Keratinocyte (primary cell): ENCODE results near the gene IFI30.

Experiments
- CTCF ChIP-seq, 3 experiments: IDR thresholded peaks in 1 of 3; conservative IDR thresholded peaks in 1 of 3; optimal IDR thresholded peaks in 1 of 3; 2 replicates in 2 of 3; 3 replicates in 1 of 3; pipeline versions ENCODE3 to v1.5.1; 2011; ENCODE audit warnings: low read length in 3 of 3, mild to moderate bottlenecking in 3 of 3, moderate library complexity in 2 of 3, control low read depth in 1 of 3, inconsistent platforms in 1 of 3; ENCODE audit not compliant: insufficient read depth in 2 of 3; ENCODE audit errors: extremely low read depth in 1 of 3
- EZH2 ChIP-seq: IDR thresholded peaks from one replicate; pipeline ENCODE4 v1.6.1; 2012; ENCODE audit warnings: inconsistent platforms, mild to moderate bottlenecking, low read length, moderate library complexity

DNA sequence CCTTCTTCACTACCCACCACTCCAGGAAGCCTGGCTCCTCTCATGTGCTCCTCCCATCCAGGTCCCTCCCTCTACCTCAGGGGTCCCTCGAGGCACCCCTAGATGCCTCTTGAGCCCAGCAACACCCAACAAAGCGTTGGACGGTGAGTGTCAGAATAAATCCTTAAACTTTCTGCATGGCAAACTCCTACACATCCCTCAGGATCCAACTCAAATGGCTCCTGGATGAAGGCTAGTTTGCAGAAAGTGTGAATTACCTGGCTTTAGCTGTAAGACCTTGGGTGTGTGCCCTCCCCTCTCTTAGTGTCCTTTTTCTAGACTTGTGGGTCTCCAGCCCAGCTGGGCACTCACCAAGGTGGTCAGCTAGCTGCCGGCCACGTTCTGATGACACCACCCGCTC lies 24.8 kb downstream of the IFI30 start:
- TF ChIP-seq CTCF (optimal IDR thresholded peaks at IDR 0.05 in 1 of 3, IDR thresholded peaks at IDR 0.05 in 1 of 3, conservative IDR thresholded peaks at IDR 0.05 in 1 of 3; ENCODE audit: extremely low read depth in 1 of 3, insufficient read depth in 2 of 3, low read length in 3 of 3) (no peak), EZH2 (no peak)
